GM18870 (cell line): ENCODE results near the gene MERTK.

Experiments
- ATAC-seq: cut with Tn5 transposase; IDR thresholded peaks from one replicate; pipeline ENCODE4 v1.9.1; 2021; ENCODE audit warnings: moderate library complexity; ENCODE audit not compliant: unreplicated experiment

The MERTK gene

DNA sequence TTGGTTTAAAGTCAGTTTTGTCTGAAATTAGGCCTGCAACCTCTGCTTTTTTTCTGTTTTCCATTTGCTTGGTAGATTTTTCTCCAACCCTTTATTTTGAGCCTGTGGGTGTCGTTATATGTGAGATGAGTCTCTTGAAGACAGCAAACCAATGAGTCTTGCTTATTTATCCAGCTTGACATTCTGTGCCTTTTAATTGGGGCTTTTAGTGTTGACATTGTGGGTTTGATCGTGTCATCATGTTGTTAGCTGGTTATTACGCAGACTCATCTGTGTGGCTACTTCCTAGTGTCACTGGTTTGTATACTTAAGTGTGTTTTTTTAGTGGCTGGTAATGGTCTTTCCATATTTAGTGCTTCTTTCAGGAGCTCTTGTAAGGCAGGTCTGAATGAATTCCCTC lies 175.5 kb downstream of the MERTK start:
- ATAC-seq, result no peak

DNA sequence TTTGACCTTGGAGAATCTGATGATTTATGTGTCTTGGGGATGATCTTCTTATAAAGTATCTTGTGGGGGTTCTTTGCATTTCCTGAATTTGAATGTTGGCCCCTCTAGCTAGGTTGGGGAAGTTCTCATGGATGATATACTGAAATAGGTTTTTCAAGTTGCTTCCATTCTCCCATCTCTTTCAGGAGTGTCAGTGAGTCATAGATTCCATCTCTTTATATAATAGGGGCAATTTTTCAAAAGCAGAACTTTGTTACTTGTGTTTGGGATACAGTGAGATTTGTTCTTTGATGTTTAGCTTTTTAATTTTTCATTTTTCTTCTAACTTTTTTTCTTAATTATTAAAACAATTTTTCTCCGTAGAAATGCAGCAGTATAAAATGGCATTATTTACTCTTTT lies 176.1 kb downstream of the MERTK start:
- no peak for ATAC-seq

DNA sequence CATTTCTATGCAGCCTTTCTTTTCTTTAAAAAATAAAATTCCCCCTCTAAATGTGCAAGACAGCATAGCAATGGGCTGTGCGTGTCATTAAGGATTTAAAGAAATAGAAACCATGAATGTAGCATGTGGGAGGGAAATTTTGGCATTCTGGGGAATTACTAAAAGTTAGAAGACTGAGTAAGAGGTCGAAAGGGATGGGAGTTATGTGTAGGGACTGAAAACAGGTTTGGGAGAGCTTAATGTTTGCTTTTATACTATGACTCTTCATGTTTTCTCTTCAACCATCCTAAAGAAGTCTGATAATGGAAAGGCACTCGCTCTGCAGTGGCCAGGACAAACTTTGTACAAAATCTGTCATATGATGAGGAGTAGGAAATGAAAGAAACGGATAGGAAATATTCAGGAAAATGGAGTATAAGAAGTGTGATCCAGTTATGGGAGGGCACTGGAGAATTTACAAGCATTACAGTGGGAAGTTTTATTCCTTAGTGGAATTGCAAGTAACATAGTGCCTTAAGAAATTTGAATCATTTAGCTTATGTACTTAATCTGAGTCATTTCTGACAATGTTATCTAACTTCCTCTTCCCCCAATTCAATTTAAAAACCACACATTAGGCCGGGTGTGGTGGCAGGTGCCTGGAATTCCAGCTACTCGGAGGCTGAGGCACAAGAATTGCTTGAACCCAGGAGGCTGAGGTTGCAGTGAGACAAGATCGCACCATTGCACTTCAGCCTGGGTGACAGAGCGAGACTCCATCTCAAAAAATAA lies 177.3 kb downstream of the MERTK start:
- ATAC-seq, result no peak

- no peak for ATAC-seq
Observed at GRCh38 chr2:112077814-112078213, 179.4 kb downstream of the MERTK start.
